ENCODE results near the gene OR4B1.
"Not testable (repeated sequence)": the region's sequence is repeated elsewhere in the genome, so short reads cannot be mapped to it uniquely, and the experiment has no call there.

OR4B1 gene

GRCh38 chr11:48216510-48216909, at the start of gene OR4B1:
Gene OR4B1 (plus strand): TSS chr11:48216810. CDS start chr11:48216810, 0 bp downstream.
- no peak for DNase-seq

DNA sequence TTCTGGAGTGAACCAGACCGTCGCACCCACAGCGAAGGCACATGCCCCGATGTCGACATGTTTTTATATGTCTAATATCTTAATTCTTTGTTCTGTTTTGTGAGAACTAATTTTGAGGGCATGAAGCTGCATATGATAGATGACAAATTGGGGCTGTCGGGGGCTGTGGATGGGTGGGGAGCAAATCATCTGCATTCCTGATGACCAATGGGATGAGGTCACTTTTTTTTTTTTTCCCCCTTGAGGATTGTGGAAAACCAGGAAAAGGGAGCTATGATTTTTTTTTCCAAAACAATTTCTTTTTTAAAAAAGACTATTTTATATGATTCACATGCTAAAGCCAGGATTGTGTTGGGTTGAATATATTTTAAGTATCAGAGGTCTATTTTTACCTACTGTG, 49.2 kb upstream of the OR4B1 start:
- DNase-seq, result no peak

DNA sequence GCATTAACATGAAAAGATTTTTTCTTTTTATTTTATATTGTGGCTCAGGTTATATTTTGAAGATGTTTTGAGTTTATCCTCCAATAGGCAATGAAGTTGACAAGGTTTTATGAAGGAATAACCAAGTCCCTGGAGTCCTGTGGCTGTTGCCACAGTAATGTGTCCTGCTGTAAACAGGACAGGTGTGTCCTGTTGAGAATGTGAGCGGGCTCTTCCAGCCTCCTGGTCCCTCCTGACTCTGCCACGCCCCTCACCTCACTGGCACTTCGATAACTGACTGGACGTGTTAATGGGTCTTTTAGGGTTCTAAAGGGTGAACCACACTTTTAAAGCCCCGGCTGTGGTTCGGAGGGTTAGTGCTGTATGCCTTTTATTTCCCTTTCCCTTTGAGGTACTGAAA, 47.8 kb upstream of the OR4B1 start:
- no peak for DNase-seq

DNA sequence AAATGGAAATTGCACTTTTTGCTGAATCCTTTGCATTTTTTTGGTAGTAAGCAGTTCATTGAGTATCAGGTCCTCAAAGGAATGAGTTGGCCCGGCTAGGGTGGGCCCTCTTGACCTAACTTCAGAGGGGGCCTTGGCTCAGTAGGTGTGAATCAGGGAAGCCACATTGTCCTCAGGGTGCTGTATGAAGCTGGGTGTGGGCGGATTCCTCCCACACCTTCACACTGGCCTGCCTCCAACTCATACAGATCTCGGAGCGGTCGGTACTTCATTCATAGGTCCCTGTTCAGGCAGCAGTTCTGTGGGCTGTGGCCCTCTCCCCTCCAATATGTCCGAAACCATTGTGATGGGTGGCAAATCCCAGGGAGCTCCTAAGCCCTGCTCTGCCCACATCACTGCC, 47.4 kb upstream of the OR4B1 start:
- DNase-seq, result no peak

GRCh38 chr11:48169717-48170116, 46.9 kb upstream of the OR4B1 start:
- DNase-seq, result no peak

- peak in 1 of 6 experiments; percentile 11 for DNase-seq
These were observed 46.1 kb upstream of the OR4B1 start for GRCh38 chr11:48170241-48171233.

DNA sequence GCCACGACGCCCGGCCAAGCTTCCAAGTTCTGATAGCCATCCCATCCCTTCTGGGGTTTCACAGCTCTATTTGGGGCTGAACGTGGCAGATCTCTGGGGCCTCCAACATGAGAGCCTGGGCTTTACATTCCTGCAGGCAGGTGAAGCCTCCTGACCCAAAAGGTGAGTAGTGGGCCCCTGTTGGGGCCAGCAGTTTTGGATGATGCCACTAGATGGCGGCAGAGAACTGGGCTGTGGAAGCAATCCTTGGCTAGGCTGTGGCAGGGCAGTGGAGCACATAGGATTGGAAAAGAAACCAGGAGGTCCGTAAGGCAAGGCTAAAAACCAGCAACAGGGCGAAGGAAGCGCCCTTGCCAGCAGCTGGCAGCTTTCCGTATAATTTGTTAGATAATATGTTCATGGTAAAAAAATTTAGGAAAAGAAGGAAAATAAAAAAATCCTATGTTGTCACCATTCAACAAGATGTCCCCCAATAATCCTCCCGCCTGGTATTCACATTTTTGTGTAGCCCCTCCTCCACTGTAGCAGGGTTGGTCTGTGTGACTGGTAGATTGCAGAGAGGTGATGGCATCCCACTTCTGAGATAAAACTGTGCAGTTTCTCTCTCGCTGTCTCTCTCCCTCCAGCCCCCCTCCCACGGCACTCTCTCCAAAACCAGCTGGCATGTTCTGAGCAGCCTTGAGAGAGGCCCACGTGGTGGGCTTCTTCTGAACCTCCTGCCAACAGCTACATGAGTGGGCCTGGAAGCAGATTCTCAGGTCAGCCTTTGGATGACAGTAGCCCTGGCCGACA, 43.6 kb upstream of the OR4B1 start:
- peak in 5 of 6 experiments; percentile 26 to 66 (median 46) for DNase-seq

DNA sequence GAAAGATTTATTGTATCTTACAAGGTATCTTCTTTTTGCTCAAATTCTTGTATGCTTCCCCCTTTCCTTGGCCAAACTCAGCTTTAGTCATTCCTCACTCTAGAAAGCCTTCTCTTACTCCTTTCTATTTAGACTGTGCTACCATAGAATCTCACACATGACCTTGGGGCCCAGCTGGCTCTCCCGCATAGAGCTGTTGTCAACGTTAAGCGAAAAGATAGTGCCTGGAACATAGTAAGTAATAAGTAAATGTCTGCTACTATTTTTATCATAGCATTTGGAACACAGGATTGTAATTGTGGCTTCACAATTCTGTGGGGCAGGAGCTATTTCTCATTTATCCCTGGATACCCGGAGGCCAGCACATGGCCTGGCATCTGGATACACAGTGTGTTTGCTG, 38.9 kb upstream of the OR4B1 start:
- DNase-seq, result no peak

GRCh38 chr11:48180627-48181026, 36.0 kb upstream of the OR4B1 start:
- no peak for DNase-seq

GRCh38 chr11:48182860-48183526, 33.6 kb upstream of the OR4B1 start:
- DNase-seq, result no peak

GRCh38 chr11:48184452-48184851, 32.2 kb upstream of the OR4B1 start:
- DNase-seq, result no peak

DNA sequence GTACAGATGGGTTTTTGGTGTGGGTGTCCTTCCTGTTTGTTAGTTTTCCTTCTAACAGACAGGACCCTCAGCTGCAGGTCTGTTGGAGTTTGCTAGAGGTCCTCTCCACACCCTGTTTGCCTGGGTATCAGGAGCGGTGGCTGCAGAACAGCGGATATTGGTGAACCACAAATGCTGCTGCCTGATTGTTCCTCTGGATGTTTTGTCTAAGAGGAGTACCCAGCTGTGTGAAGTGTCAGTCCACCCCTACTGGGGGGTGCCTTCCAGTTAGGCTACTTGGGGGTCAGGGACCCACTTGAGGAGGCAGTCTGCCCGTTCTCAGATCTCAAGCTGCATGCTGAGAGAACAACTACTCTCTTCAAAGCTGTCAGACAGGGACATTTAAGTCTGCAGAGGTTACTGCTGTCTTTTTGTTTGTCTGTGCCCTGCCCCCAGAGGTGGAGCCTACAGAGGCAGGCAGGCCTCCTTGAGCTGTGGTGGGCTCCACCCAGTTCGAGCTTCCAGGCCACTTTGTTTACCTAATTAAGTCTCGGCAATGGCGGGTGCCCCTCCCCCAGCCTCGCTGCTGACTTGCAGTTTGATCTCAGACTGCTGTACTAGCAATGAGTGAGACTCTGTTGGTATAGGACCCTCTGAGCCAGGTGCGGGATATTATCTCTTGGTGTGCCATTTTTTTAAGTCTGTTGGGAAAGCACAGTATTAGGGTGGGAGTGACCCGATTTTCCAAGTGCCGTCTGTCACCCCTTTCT, 25.5 kb upstream of the OR4B1 start:
- peak in 4 of 6 experiments; percentile 20 to 73 (median 58) for DNase-seq

- DNase-seq, result no peak
These were observed 22.7 kb upstream of the OR4B1 start for GRCh38 chr11:48193876-48194275.

GRCh38 chr11:48207881-48208280, 8.7 kb upstream of the OR4B1 start:
- no peak for DNase-seq

DNA sequence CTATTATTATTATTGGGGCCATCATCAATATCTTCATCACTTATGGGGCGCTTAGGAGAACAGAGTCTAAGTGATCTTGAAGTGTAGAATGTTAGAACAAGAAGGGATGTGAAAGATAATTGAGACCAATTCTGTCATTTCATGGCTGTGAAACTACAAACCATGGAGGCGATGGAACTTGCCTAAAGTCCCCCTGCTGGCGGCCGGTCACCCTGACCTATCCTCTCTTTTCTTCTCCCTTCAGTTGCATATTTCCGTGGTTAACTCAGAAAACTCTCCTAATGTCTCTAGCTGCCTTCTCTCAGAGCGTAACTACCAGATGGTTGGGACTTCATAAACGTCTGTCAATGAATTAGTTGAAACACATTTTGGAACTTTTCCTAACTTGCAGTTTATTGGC, 6.6 kb upstream of the OR4B1 start:
- no peak for DNase-seq

GRCh38 chr11:48228761-48229160, 12.2 kb downstream of the OR4B1 start:
- no peak for DNase-seq

DNA sequence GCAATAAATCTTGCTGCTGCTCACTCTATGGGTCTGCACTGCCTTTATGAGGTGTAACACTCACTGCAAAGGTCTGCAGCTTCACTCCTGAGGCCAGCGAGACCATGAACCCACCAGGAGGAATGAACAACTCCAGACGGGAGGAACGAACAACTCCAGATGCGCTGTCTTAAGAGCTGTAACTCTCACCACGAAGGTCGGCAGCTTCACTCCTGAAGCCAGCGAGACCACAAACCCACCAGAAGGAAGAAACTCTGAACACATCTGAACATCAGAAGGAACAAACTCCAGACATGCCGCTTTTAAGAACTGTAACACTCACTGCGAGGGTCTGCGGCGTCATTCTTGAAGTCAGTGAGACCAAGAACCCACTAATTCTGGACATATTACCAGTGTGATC, 13.4 kb downstream of the OR4B1 start:
- not testable (repeated sequence) for DNase-seq

GRCh38 chr11:48237727-48238126, 21.1 kb downstream of the OR4B1 start:
- no peak for DNase-seq

DNA sequence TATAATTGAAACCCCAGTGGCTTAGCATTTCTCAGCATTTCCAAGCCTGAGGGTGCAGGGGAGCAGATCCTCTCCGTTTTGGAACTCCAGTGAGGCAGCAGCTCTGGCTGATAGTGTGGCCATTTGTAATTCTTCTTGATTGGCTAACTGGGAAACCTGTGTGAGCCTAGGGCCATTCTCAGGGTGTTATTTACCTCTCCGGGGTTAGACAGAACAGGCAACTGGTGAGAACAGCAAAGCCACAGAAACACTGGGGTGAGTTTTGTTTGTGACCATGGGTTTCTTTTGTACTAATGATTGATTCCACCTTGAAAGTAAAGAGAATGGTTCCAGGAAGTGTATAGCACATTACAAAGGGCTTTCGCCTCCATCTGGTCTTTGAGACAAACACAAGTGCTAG, 25.9 kb downstream of the OR4B1 start:
- no peak for DNase-seq

GRCh38 chr11:48244804-48245203, 28.2 kb downstream of the OR4B1 start, which contains the start of gene OR4X2:
Gene OR4X2 (plus strand): TSS chr11:48245104. CDS start chr11:48245104, 0 bp downstream.
- no peak for DNase-seq

DNA sequence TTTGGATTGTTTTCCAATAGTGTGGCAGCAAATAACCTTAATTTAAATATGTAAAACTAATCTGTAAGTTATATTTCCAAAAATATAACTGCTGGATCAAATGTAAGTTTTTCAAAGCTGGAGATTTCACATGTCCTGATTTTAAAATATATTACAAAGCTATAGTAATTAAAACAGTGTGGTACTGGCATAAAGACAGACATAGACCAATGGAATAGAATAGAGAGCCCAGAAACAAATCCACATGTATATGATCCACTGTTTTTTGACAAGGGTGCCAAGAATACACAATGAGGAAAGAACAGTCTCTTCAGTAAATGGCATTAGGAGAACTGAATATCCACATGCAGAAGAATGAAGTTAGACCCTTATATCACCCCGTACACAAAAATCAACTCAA, 32.3 kb downstream of the OR4B1 start:
- no peak for DNase-seq

- DNase-seq, result no peak
These were observed 45.0 kb downstream of the OR4B1 start for GRCh38 chr11:48261600-48261999.
